GM15510 (cell line): ENCODE data around the gene PCNX3.

ENCODE experiments used
- POLR2A ChIP-seq: IDR thresholded peaks from 3 replicates; pipeline ENCODE4 v1.6.1; 2011; ENCODE audit warnings: borderline replicate concordance; ENCODE audit not compliant: insufficient read length; ENCODE audit errors: extremely low read depth

The PCNX3 gene

GRCh38 chr11:65655570-65656332, 40.2 kb downstream of the PCNX3 start:
- TF ChIP-seq POLR2A = no peak

DNA sequence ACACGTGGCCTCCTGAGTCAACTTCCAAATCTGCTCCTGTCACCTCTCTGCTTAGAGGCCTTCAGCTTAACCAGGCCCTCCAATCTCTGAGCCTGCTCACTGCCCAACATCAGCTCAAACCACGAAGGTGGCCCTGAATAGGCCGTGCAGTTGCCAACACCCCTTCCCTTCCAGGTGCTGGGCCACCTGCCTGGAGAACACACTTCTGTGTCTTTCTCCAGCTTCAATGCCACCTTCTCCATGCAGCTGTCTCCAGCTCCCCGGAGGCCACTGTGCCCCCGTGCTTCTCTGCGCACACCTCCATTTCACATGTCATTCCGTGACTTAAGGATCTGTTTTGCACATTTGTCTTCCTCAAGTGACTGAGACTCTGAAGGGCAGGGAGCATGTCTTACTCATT, 41.9 kb downstream of the PCNX3 start:
- no peak for TF ChIP-seq POLR2A

- TF ChIP-seq POLR2A = no peak
Observed at GRCh38 chr11:65658174-65659021, 42.8 kb downstream of the PCNX3 start.

- no peak for TF ChIP-seq POLR2A
Observed at GRCh38 chr11:65660038-65660437, 44.5 kb downstream of the PCNX3 start.

DNA sequence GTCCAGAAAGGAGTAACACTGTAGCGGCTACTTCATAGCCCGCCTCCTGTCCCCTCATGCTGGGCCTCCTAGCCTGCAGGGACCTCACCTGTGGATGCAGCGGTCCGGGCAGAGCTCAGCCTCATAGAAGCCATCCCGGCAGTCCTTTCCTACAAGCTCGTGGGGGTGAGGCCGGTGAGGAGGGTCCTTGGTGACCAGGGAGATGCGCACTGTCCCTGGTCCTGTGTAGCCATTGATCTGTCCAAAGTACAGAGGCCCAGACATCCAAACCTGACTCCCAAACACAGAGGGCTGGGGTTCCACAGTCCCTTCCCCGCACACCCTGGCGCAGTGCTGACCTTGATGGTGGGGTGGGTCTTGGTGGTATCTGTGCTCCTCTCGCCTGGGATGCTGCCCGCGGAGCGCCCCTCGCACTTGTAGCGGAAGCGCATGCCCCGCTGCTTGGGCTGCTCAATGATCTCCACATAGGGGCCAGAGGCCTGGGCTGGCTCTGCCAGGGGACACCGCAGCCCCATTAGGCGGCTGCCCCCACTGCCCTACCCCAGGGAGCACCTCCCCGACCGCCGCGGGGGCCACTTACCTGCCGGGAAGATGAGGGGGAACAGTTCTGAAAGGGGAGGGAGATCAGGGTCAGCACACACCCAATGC, 46.1 kb downstream of the PCNX3 start:
- no peak for TF ChIP-seq POLR2A

DNA sequence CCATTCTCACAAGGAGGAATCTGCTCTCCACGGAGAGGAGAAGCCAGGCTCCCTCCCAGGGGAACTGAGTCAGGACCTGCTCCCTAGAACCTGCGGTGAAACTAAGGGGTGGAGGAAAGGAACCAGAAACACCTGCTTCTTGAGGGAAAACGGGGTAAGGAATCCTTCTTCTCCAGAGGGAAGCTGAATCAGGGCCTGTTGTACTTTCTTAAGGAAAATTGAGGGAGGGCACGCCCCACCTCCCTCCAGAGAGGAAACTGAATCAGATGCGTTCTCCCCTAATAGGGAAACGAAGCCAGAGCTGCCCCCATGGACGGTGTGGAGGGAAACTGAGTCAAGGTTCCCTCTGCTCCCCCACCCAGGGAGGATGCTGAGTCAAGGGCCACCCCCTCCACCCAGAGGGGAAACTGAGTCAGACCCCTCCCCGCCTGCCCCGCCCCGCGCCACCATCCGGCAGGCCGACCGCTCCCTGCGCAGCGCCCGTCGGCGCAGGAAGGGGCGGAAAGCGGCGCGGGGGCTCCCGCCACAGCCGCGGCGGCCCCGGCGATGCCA, 46.7 kb downstream of the PCNX3 start:
- TF ChIP-seq POLR2A = no peak

DNA sequence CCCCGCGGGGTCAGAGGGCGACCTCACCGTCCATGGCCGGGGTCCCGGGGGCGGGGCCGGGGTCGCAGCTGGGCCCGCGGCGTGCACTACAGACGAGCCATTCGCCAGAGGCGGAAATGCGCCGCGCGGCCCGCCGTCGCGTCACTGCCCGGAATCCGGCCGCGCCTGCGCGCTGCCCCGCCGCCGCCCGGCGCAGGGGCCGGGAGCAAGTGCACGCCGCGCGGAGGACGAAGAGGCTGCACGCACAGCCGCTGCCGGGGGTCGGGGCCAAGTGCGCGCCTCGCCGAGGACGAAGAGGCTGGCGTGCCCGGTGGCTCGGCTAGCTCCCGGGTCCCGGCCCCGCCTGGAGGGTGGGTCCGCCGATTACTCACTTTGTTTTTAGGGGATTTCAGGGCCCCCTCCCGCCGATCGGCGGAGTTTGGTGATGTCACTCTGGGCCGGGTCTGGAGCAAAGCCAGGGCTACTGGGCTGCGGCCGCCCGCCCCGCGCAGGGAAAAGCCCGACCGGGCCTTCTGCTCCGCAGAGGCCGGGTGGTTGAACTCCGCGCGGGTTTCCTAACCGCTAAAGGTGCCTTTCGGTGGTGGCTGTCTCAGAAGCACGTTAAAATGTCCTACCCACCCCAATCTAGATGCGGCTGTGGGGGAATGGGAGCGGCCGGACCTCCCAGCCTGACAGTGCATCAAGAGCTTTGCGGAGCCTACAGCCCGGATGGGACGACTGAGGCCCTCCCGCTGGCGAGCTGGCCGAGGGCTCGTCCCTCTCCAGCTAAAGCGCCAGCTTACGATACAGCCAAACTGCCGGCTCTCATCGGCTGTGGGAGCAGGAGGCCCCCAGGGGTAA, 47.4 kb downstream of the PCNX3 start, which contains the start of gene RELA:
Gene RELA (minus strand): TSS at position 118 of the 840 bp plus-strand sequence. CDS start 84 bp downstream, at position 34.
- peak; percentile 72 for TF ChIP-seq POLR2A

DNA sequence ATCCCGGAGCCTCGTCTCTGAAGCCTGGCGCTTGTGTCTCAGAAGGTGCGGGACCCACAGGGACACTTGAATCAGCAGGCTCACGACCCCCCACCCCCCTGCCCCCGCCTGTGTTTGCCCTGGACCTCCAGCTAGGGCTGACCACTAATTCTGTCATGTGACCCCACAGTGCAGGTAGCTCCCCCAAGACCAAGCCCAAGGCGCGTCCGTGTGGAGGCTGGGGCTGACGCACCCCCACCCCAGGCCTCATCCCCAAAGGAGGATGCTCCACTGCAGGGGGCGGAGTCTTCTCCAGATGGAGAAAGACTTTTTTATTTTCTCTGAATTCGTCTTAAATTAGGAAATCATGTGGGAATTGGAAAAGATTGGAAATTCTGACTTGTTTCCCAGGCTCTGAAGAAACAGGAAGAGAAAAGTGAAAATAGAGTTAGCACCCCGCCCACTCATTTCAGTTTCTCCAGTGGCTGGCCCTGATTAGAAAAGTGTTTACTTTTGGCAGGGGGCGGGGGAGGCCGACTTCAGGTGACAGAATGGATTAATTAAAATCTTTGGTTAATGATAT, 48.1 kb downstream of the PCNX3 start:
- no peak for TF ChIP-seq POLR2A

GRCh38 chr11:65672180-65672860, 56.7 kb downstream of the PCNX3 start:
- no peak for TF ChIP-seq POLR2A

DNA sequence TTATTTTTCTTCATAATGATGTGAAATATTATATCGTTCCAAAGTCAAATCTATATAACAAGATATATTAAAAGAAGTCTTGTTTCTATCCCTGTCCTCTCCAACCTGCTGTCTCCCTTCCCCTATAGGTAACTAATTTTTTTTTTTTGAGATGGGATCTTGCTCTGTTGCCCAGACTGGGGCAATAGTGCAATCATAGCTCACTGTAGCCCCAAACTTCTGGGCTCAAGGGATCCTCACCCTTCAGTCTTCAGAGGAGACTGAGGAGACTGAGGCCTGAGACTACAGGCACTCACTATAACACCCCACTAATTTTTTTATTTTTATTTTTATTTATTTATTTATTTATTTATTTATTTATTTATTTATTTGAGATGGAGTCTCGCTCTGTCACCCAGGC, 57.4 kb downstream of the PCNX3 start:
- TF ChIP-seq POLR2A = no peak

DNA sequence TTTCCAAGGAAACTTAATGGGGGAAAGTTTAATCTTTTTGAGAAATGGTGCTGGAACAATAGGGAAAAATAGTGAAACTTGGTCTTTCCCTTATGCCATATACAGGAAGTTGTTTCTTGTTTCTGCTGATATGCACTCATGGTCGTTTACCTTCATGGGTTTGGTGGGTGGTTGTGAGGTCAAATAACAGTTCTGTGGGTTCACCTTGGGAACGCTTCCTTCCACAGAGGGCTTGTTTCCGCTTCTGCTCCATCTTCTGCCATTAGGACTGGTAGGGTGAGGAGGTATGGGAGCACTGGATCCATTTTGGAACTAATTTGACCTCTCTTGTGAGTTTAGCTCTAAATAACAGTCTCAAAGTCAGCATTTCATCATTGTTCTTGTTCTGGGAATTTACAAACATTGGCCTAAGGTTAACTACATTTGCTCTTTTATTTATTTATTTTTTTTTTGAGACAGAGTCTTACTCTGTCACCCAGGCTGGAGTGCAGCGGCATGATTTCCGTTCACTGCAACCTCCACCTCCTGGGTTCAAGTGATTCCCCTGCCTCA, 64.7 kb downstream of the PCNX3 start:
- no peak for TF ChIP-seq POLR2A

GRCh38 chr11:65685981-65686380, 70.4 kb downstream of the PCNX3 start:
- TF ChIP-seq POLR2A = no peak
